ENCODE results near the gene RINT1. TPM values are rescaled to one million over a fixed set of nuclear protein-coding genes. Genes with fewer than 3 reads are reported as not detected.

Gene RINT1
- total RNA-seq, 1 donor from 2014 or later, result 12.4 TPM

Other genes starting within 250 kb of the RINT1 start
- gene SRPK2, start 143.3 kb upstream of the RINT1 start, total RNA-seq, result 28.8 TPM
- 5.2 TPM for gene PUS7, start 9.9 kb upstream of the RINT1 start, total RNA-seq
- gene EFCAB10, start 49.3 kb downstream of the RINT1 start, total RNA-seq, result not detected

Measured in Right ventricle myocardium superior (tissue), 1 donor.